A673 (cell line): Measurements from ENCODE around the gene LKAAEAR1. TPM values are rescaled to one million over a fixed set of nuclear protein-coding genes. Genes with fewer than 3 reads are reported as not detected.

Source experiments
- BruUV-seq: library from RNA; stranded (reverse); fragments of 400-500 nt; replicated peaks from 2 replicates; lab custom pipeline; 2021; lab: Mats Ljungman, UMichigan
- CTCF ChIA-PET: fragments of 300-600 bp; sonication (Branson Sonifier 250); formaldehyde crosslinking; loops from one replicate; lab custom pipeline; 2022; ENCODE audit warnings: antibody characterized with exemption; lab: Charles Lee
- POLR2A ChIA-PET: fragments of 300-600 bp; sonication (Branson Sonifier 250); formaldehyde crosslinking; loops from one replicate; lab custom pipeline; 2022; ENCODE audit warnings: antibody characterized with exemption; ENCODE audit not compliant: low non-redundant PET; lab: Charles Lee
- DNase-seq: peaks from one replicate; pipeline ENCODE4 v3.0.0-alpha.2; 2015; ENCODE audit warnings: low spot score
- H3K27ac ChIP-seq: fragments of 200-600 bp; sonication (generic); 2 replicates; pipeline ENCODE4 v1.5.1; 2016; ENCODE audit warnings: mixed run types, low read depth, mild to moderate bottlenecking, mixed read lengths, antibody characterized with exemption, low read length; ENCODE audit not compliant: poor library complexity, severe bottlenecking
- H3K27me3 ChIP-seq: fragments of 200-600 bp; sonication (generic); replicated peaks from 2 replicates; pipeline ENCODE4 v1.6.1; 2017; ENCODE audit warnings: mixed run types, low read depth, mild to moderate bottlenecking, mixed read lengths, antibody characterized with exemption, low read length; ENCODE audit not compliant: insufficient read depth, poor library complexity
- H3K36me3 ChIP-seq: fragments of 200-600 bp; sonication (generic); 2 replicates; pipeline ENCODE4 v1.6.1; 2016; ENCODE audit warnings: mixed run types, mild to moderate bottlenecking, mixed read lengths, antibody characterized with exemption, low read length; ENCODE audit not compliant: insufficient read depth, poor library complexity, severe bottlenecking
- H3K4me1 ChIP-seq: fragments of 200-600 bp; sonication (generic); 2 replicates; pipeline ENCODE4 v1.6.1; 2017; ENCODE audit warnings: mixed run types, mild to moderate bottlenecking, mixed read lengths, antibody characterized with exemption, low read length; ENCODE audit not compliant: insufficient read depth, poor library complexity, severe bottlenecking
- H3K4me3 ChIP-seq: fragments of 200-600 bp; sonication (generic); 2 replicates; pipeline ENCODE4 v1.5.1; 2016; ENCODE audit warnings: low read depth, mixed run types, mild to moderate bottlenecking, mixed read lengths, low read length; ENCODE audit not compliant: poor library complexity, severe bottlenecking
- H3K9me3 ChIP-seq: fragments of 200-600 bp; sonication (generic); 2 replicates; pipeline ENCODE4 v1.6.1; 2016; ENCODE audit warnings: mixed run types, low read depth, mild to moderate bottlenecking, mixed read lengths, antibody characterized with exemption, low read length; ENCODE audit not compliant: poor library complexity, severe bottlenecking
- EZH2 ChIP-seq: fragments of 200-600 bp; sonication (generic); IDR thresholded peaks from 2 replicates; pipeline ENCODE4 v1.6.1; 2017; ENCODE audit warnings: borderline replicate concordance, low read depth, mild to moderate bottlenecking, mixed read lengths, antibody characterized with exemption, low read length; ENCODE audit not compliant: poor library complexity, severe bottlenecking
- intact Hi-C: fragments of 100-400 bp; cut with micrococcal nuclease; formaldehyde crosslinking; loops from one replicate; pipeline ENCODE4 v1.10.0; 2022; ENCODE audit not compliant: unreplicated experiment
- total RNA-seq: library from RNA; stranded (reverse); gene quantifications from 2 replicates; pipeline ENCODE4 v1.2.3, GENCODE V29; 2021
- TF ChIP-seq, protein P1 (sequence below): fragments of 300-800, 200-600 bp; sonication (generic); conservative IDR thresholded peaks from 2 replicates; pipeline ENCODE4 v1.5.1; 2017; ENCODE audit warnings: low read depth, mild to moderate bottlenecking, antibody characterized with exemption, low read length, moderate library complexity, mixed read lengths

Gene LKAAEAR1
- total RNA-seq, 1 experiment from 2014 or later = 0.62 TPM

DNA sequence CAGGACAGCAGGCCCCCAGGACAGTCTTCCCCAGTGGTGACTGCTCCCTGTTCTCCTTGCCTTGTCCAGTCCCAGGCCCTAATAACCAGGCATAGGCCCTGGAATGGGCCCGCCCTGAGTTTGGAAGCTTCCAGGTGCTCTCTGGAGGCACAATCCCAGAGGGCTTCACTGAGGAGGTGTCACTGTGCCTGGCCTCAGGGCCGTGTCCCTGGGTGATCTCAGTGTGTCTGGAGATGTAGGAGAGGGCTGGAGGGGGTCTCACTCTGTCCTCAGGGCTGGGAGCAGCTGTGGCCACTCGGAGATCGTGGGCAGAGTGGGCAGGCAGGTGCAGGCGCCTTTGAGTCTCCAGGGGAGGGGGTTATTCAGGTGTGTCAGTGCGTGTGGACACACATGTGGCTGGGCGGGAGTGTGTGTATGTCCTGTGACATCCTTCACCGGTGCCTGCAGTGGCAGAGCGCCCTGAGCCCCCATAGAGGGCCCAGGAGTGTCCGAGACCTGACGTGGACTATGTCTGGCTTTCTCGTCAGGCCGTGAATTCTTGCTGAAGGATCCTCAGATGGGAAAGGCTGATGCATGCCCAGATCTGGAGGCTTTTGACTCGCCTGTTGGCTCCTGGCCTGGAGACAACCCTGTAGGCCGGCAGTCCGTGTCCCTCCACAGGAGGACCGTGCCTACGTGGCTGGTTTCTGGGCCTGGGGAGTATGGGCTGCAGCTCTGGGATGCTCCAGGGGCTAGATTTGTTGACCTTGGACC, 28.7 kb upstream of the LKAAEAR1 start:
- Histone ChIP-seq H3K4me3 (no peak overlapping the region), H3K27me3 (no peaks in the 10 kb centered on the region), H3K27ac (no peak overlapping the region), H3K9me3 (no peaks in the 10 kb centered on the region), H3K36me3 (no peaks in the 10 kb centered on the region), H3K4me1 (no peaks in the 10 kb centered on the region)
- BruUV-seq = no TSS peak
- TF ChIP-seq, protein P1, sequence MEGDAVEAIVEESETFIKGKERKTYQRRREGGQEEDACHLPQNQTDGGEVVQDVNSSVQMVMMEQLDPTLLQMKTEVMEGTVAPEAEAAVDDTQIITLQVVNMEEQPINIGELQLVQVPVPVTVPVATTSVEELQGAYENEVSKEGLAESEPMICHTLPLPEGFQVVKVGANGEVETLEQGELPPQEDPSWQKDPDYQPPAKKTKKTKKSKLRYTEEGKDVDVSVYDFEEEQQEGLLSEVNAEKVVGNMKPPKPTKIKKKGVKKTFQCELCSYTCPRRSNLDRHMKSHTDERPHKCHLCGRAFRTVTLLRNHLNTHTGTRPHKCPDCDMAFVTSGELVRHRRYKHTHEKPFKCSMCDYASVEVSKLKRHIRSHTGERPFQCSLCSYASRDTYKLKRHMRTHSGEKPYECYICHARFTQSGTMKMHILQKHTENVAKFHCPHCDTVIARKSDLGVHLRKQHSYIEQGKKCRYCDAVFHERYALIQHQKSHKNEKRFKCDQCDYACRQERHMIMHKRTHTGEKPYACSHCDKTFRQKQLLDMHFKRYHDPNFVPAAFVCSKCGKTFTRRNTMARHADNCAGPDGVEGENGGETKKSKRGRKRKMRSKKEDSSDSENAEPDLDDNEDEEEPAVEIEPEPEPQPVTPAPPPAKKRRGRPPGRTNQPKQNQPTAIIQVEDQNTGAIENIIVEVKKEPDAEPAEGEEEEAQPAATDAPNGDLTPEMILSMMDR = no peak
- no peak for TF ChIP-seq EZH2
- POLR2A ChIA-PET = no interaction called here
- no peak for DNase-seq
- intact Hi-C loops = no loop called here
- CTCF ChIA-PET = no interaction called here

DNA sequence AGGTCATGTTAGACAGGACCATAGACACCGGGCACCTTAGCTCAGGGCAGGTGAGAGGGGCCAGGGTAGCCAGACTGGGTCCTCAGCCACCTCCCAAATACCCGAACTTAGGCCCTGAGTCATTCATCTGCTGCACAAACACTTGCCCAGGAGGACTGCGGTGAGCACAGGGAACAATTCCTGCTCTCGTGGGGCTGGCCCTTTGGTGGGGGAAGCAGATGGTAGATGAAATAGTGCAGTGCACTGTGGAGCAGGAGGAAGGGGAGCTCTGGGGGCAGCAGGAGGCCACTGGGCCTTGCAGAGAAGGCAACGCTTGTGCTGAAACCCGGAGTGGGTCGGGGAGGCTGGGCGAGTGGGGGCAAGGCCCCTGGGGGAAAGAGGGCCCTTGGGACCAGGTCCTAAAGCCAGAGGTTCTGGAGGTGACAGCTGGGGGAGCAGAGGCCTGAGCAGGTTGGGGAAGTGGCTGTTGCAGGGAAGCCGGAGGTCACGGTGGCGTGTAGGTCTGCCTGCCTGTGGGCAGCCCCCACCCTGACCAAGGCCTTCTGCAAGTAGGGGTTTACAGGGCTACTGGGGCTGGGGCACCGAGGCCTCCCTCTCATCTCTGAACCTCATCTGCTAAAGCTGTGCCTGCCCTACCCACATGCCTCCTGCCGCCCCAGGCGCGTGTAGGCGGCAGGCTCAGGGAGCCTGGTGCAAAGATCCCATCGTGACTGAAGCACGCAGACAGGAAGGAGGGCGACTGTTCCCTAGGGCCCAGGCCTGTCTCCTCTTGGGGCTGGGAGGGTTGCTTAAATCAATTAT, 27.8 kb upstream of the LKAAEAR1 start:
- TF ChIP-seq EZH2 = no peak
- TF ChIP-seq, protein P1 = no peak
- Histone ChIP-seq H3K4me1 (no peaks in the 10 kb centered on the region), H3K4me3 (no peak overlapping the region), H3K27me3 (no peaks in the 10 kb centered on the region), H3K36me3 (no peaks in the 10 kb centered on the region), H3K27ac (no peak overlapping the region), H3K9me3 (no peaks in the 10 kb centered on the region)
- ChIA-PET CTCF (no interaction called here), POLR2A (no interaction called here)
- BruUV-seq = no TSS peak
- DNase-seq = peak; percentile 53
- intact Hi-C loops = no loop called here

DNA sequence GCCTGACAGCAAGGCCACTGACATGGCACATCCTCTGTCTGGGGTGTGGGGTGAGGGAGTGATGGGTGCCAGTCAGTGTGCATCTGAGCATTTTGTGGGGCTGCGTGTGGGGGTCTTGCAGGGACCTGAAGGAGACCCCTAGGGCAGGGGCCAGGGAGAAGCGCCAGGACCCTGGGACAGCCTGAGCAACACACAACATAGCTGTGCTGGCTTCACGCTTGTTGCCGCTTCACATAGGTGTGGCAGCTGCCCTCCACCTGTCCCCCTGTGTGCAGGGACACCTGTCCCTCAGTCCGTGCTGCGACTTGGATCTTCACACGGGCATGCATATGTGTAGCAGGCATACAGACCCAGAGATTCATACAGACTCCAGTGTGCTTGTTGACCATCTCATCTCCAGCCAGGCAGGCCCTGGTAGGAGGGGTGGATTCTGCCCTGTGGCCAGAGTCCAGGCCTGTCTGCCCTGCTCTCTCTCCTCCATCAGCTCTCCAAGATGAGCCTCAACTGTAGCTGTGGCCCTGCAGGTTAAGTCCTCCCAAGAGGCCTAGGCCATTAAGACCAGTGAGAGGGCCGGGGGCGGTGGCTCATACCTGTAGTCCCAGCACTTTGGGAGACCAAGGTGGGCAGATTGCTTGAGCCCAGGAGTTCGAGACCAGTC, 26.3 kb upstream of the LKAAEAR1 start:
- BruUV-seq = no TSS peak
- Histone ChIP-seq H3K9me3 (no peaks in the 10 kb centered on the region), H3K4me1 (no peaks in the 10 kb centered on the region), H3K36me3 (no peaks in the 10 kb centered on the region), H3K4me3 (no peak overlapping the region), H3K27ac (no peak overlapping the region), H3K27me3 (no peaks in the 10 kb centered on the region)
- ChIA-PET CTCF (no interaction called here), POLR2A (no interaction called here)
- TF ChIP-seq EZH2 = no peak
- TF ChIP-seq, protein P1 = no peak
- intact Hi-C loops = no loop called here
- DNase-seq = no peak
